OCI-LY7 (cell line): ENCODE data around the gene ASB8.

Experiments used
- EZH2phosphoT487 ChIP-seq: fragments of 200-600 bp; sonication (generic); IDR thresholded peaks from 2 replicates; pipeline ENCODE4 v1.6.1; 2018; ENCODE audit warnings: low read depth, borderline replicate concordance, mild to moderate bottlenecking, mixed run types, antibody characterized with exemption, low read length, moderate library complexity, mixed read lengths
- TF ChIP-seq, protein P1 (sequence below): fragments of 200-600 bp; sonication (generic); conservative IDR thresholded peaks from 2 replicates; pipeline ENCODE4 v1.5.1; 2014; ENCODE audit warnings: mild to moderate bottlenecking, antibody characterized with exemption, low read length, moderate library complexity, mixed read lengths

DNA sequence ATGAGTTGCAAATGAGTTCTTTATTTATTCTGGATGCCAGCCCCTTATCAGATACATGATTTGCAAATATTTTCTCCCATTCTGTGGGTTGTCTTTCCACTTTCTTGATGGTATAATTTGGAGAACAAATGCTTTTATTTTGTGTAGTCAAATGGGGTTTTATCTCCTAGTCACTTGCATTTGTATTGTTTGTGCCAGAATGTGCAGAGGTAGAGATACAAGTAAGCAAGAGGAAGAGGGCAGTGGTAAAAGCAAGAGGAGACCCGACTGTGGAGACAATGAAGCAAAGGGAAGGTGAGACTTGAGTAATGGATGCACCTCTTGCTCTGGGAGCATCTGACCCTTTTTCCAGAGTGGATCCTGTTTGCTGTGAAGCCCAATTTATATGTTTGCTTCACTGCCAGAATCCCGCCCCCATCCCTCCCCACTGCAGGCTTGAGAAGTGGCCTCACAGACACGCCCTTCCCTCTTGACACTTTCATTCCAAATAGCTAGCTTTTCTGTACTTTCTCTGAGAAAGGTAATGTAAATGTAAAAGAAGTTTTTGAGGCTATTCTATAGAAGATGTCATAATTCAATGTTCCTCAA, 38.9 kb downstream of the ASB8 start:
- TF ChIP-seq, protein P1, sequence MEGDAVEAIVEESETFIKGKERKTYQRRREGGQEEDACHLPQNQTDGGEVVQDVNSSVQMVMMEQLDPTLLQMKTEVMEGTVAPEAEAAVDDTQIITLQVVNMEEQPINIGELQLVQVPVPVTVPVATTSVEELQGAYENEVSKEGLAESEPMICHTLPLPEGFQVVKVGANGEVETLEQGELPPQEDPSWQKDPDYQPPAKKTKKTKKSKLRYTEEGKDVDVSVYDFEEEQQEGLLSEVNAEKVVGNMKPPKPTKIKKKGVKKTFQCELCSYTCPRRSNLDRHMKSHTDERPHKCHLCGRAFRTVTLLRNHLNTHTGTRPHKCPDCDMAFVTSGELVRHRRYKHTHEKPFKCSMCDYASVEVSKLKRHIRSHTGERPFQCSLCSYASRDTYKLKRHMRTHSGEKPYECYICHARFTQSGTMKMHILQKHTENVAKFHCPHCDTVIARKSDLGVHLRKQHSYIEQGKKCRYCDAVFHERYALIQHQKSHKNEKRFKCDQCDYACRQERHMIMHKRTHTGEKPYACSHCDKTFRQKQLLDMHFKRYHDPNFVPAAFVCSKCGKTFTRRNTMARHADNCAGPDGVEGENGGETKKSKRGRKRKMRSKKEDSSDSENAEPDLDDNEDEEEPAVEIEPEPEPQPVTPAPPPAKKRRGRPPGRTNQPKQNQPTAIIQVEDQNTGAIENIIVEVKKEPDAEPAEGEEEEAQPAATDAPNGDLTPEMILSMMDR = no peak
- no peak for TF ChIP-seq EZH2phosphoT487
